ENCODE measurements around the gene DGCR2.
"Not testable (repeated sequence)": the region's sequence is repeated elsewhere in the genome, so short reads cannot be mapped to it uniquely, and the experiment has no call there.

- TF ChIP-seq, protein P1, sequence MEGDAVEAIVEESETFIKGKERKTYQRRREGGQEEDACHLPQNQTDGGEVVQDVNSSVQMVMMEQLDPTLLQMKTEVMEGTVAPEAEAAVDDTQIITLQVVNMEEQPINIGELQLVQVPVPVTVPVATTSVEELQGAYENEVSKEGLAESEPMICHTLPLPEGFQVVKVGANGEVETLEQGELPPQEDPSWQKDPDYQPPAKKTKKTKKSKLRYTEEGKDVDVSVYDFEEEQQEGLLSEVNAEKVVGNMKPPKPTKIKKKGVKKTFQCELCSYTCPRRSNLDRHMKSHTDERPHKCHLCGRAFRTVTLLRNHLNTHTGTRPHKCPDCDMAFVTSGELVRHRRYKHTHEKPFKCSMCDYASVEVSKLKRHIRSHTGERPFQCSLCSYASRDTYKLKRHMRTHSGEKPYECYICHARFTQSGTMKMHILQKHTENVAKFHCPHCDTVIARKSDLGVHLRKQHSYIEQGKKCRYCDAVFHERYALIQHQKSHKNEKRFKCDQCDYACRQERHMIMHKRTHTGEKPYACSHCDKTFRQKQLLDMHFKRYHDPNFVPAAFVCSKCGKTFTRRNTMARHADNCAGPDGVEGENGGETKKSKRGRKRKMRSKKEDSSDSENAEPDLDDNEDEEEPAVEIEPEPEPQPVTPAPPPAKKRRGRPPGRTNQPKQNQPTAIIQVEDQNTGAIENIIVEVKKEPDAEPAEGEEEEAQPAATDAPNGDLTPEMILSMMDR (IDR thresholded peaks at IDR 0.05), result not testable (repeated sequence)
- not testable (repeated sequence) for TF ChIP-seq POLR2A (IDR thresholded peaks at IDR 0.05)
Measured at GRCh38 chr22:19050847-19051246, 71.4 kb downstream of the DGCR2 start.
